WTC11 (cell line): ENCODE measurements around the gene LPP. TPM values are rescaled to one million over a fixed set of nuclear protein-coding genes. Genes with fewer than 3 reads are reported as not detected.

Experiments
- ATAC-seq: fragments of 200-7000 bp; cut with Tn5 transposase; 2 replicates; pipeline ENCODE4 v1.10.0; 2021; ENCODE audit warnings: mild to moderate bottlenecking, moderate library complexity
- CTCF ChIA-PET: fragments of 300-600 bp; sonication (Branson Sonifier 250); formaldehyde crosslinking; loops from one replicate; lab custom pipeline; 2021; ENCODE audit warnings: antibody characterized with exemption; lab: Charles Lee
- POLR2A ChIA-PET: fragments of 350-600 bp; sonication (Branson Sonifier 250); formaldehyde crosslinking; loops from one replicate; lab custom pipeline; 2021; ENCODE audit warnings: antibody characterized with exemption; lab: Charles Lee
- DNase-seq: peaks from one replicate; pipeline ENCODE4 v3.0.0; 2021; ENCODE audit warnings: low spot score
- H3K27ac Mint-ChIP-seq: 2 replicates; pipeline ENCODE4 v1.8.0; 2021; ENCODE audit warnings: mixed read lengths
- H3K27me3 Mint-ChIP-seq: 2 replicates; pipeline ENCODE4 v1.8.0; 2021; ENCODE audit warnings: low read depth, mild to moderate bottlenecking, moderate library complexity, mixed read lengths
- H3K36me3 Mint-ChIP-seq: 2 replicates; pipeline ENCODE4 v1.8.0; 2021; ENCODE audit warnings: mixed read lengths
- H3K4me1 Mint-ChIP-seq: 2 replicates; pipeline ENCODE4 v1.8.0; 2022; ENCODE audit warnings: mixed read lengths
- H3K4me3 Mint-ChIP-seq: 2 replicates; pipeline ENCODE4 v1.8.0; 2021; ENCODE audit warnings: mild to moderate bottlenecking, moderate library complexity, mixed read lengths
- H3K9me3 Mint-ChIP-seq: 2 replicates; pipeline ENCODE4 v1.8.0; 2021; ENCODE audit warnings: mixed read lengths
- CBFB ChIP-seq: sonication (generic); formaldehyde crosslinking; IDR thresholded peaks from 2 replicates; pipeline ENCODE4 v1.8.1; 2022; ENCODE audit warnings: mild to moderate bottlenecking, low read depth, missing genetic modification reagents
- CREB1 ChIP-seq: sonication (generic); formaldehyde crosslinking; IDR thresholded peaks from 2 replicates; pipeline ENCODE4 v1.8.0; 2023; ENCODE audit warnings: mild to moderate bottlenecking, missing genetic modification reagents
- CREM ChIP-seq: sonication (generic); formaldehyde crosslinking; IDR thresholded peaks from 2 replicates; pipeline ENCODE4 v1.8.1; 2022; ENCODE audit warnings: mild to moderate bottlenecking, missing genetic modification reagents, moderate library complexity
- ETV6 ChIP-seq: sonication (generic); formaldehyde crosslinking; IDR thresholded peaks from 2 replicates; pipeline ENCODE4 v1.8.1; 2022; ENCODE audit warnings: mild to moderate bottlenecking, missing genetic modification reagents
- JAZF1 ChIP-seq: fragments of 250-450 bp; sonication (Bioruptor Pico); IDR thresholded peaks from 2 replicates; pipeline ENCODE4 v1.9.0; 2021; ENCODE audit warnings: moderate library complexity, mild to moderate bottlenecking, inconsistent platforms
- NFATC4 ChIP-seq: fragments of 250-450 bp; sonication (Bioruptor Pico); IDR thresholded peaks from 2 replicates; pipeline ENCODE4 v1.9.0; 2021; ENCODE audit warnings: mild to moderate bottlenecking
- NR1H2 ChIP-seq: sonication (generic); formaldehyde crosslinking; IDR thresholded peaks from 2 replicates; pipeline ENCODE4 v1.9.0; 2021; ENCODE audit warnings: mild to moderate bottlenecking, moderate library complexity, missing genetic modification reagents
- SMAD3 ChIP-seq: sonication (generic); formaldehyde crosslinking; IDR thresholded peaks from 2 replicates; pipeline ENCODE4 v1.8.0; 2022; ENCODE audit warnings: missing genetic modification reagents, mild to moderate bottlenecking, borderline replicate concordance
- ZNF263 ChIP-seq: sonication (generic); formaldehyde crosslinking; IDR thresholded peaks from 2 replicates; pipeline ENCODE4 v1.8.1; 2022; ENCODE audit warnings: low read depth, mild to moderate bottlenecking, moderate library complexity, missing genetic modification reagents
- ZNF416 ChIP-seq: fragments of 250-450 bp; sonication (Bioruptor Pico); IDR thresholded peaks from 2 replicates; pipeline ENCODE4 v1.9.0; 2021; ENCODE audit warnings: mild to moderate bottlenecking, inconsistent platforms
- total RNA-seq: library from RNA; stranded (reverse); gene quantifications from 3 replicates; pipeline ENCODE4 v1.2.3, GENCODE V29; 2021
- TF ChIP-seq, protein P1 (sequence below): sonication (generic); formaldehyde crosslinking; IDR thresholded peaks from 2 replicates; pipeline ENCODE4 v1.8.0; 2022; ENCODE audit warnings: missing genetic modification reagents
- TF ChIP-seq, protein P2 (sequence below): sonication (generic); formaldehyde crosslinking; IDR thresholded peaks from 2 replicates; pipeline ENCODE4 v1.8.0; 2022; ENCODE audit warnings: mild to moderate bottlenecking, missing genetic modification reagents
- TF ChIP-seq, protein P3 (sequence below): sonication (generic); formaldehyde crosslinking; IDR thresholded peaks from 2 replicates; pipeline ENCODE4 v1.8.0; 2023; ENCODE audit warnings: mild to moderate bottlenecking, missing genetic modification reagents
- TF ChIP-seq, protein P4 (sequence below): fragments of 250-450 bp; sonication (Bioruptor Pico); IDR thresholded peaks from 2 replicates; pipeline ENCODE4 v1.9.0; 2021; ENCODE audit warnings: mild to moderate bottlenecking
- TF ChIP-seq, protein P5 (sequence below): sonication (generic); formaldehyde crosslinking; IDR thresholded peaks from 2 replicates; pipeline ENCODE4 v1.8.0; 2022; ENCODE audit warnings: mild to moderate bottlenecking, missing genetic modification reagents
- TF ChIP-seq, protein P6 (sequence below): fragments of 250-450 bp; sonication (Bioruptor Pico); IDR thresholded peaks from 2 replicates; pipeline ENCODE4 v1.8.0; 2021; ENCODE audit warnings: mild to moderate bottlenecking
- TF ChIP-seq, protein P7 (sequence below): sonication (generic); formaldehyde crosslinking; IDR thresholded peaks from 2 replicates; pipeline ENCODE4 v1.8.1; 2023; ENCODE audit warnings: mild to moderate bottlenecking, moderate library complexity, missing genetic modification reagents
- TF ChIP-seq, protein P8 (sequence below): sonication (generic); formaldehyde crosslinking; IDR thresholded peaks from 2 replicates; pipeline ENCODE4 v1.8.1; 2023; ENCODE audit warnings: mild to moderate bottlenecking, missing genetic modification reagents, borderline replicate concordance

LPP gene
- total RNA-seq, 1 experiment from 2014 or later: 49.6 TPM

DNA sequence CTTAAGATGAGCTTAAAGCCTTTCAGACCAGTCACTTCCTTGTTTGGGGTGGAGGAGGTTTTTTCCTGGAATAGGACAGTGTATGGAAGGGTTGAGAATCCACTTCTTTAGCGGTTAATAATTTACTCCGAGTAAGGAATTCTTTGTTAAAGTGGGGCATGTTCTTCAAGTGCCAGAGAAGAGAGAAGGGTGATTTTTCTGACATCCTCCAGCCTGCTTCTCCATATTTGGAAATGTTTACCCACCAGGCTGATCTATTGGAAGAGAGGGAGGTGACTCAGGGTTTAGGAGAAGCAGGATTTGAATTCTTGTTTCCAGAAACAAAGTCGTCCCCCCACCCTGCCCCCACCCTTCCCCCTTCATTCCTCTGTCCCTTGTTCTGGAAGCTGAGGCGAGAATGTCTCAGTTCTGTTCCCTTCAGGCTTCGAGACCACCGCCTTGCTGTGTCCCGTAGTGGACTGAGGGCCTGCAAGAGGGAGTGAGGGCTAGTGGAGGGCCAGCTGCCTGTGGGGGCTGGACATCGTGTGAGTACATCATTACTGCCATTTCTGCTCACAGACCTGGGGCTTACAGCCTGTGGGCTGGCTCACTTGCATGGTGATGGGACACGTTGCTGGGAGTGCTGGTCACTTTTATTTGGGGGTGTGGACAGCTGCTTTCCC is 58.5 kb downstream of the LPP start (continued):
- TF ChIP-seq, protein P1, sequence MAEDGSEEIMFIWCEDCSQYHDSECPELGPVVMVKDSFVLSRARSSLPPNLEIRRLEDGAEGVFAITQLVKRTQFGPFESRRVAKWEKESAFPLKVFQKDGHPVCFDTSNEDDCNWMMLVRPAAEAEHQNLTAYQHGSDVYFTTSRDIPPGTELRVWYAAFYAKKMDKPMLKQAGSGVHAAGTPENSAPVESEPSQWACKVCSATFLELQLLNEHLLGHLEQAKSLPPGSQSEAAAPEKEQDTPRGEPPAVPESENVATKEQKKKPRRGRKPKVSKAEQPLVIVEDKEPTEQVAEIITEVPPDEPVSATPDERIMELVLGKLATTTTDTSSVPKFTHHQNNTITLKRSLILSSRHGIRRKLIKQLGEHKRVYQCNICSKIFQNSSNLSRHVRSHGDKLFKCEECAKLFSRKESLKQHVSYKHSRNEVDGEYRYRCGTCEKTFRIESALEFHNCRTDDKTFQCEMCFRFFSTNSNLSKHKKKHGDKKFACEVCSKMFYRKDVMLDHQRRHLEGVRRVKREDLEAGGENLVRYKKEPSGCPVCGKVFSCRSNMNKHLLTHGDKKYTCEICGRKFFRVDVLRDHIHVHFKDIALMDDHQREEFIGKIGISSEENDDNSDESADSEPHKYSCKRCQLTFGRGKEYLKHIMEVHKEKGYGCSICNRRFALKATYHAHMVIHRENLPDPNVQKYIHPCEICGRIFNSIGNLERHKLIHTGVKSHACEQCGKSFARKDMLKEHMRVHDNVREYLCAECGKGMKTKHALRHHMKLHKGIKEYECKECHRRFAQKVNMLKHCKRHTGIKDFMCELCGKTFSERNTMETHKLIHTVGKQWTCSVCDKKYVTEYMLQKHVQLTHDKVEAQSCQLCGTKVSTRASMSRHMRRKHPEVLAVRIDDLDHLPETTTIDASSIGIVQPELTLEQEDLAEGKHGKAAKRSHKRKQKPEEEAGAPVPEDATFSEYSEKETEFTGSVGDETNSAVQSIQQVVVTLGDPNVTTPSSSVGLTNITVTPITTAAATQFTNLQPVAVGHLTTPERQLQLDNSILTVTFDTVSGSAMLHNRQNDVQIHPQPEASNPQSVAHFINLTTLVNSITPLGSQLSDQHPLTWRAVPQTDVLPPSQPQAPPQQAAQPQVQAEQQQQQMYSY (CRISPR knock-in tag): no peak
- TF ChIP-seq, protein P2, sequence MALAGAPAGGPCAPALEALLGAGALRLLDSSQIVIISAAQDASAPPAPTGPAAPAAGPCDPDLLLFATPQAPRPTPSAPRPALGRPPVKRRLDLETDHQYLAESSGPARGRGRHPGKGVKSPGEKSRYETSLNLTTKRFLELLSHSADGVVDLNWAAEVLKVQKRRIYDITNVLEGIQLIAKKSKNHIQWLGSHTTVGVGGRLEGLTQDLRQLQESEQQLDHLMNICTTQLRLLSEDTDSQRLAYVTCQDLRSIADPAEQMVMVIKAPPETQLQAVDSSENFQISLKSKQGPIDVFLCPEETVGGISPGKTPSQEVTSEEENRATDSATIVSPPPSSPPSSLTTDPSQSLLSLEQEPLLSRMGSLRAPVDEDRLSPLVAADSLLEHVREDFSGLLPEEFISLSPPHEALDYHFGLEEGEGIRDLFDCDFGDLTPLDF: no peak
- TF ChIP-seq ZNF263 (CRISPR knock-in tag) (no peak), ETV6 (CRISPR knock-in tag) (no peak), NR1H2 (CRISPR knock-in tag) (no peak), ZNF416 (CRISPR knock-in tag) (no peak), NFATC4 (CRISPR knock-in tag) (no peak), CREB1 (CRISPR knock-in tag) (no peak), CREM (CRISPR knock-in tag) (no peak)
- TF ChIP-seq, protein P3, sequence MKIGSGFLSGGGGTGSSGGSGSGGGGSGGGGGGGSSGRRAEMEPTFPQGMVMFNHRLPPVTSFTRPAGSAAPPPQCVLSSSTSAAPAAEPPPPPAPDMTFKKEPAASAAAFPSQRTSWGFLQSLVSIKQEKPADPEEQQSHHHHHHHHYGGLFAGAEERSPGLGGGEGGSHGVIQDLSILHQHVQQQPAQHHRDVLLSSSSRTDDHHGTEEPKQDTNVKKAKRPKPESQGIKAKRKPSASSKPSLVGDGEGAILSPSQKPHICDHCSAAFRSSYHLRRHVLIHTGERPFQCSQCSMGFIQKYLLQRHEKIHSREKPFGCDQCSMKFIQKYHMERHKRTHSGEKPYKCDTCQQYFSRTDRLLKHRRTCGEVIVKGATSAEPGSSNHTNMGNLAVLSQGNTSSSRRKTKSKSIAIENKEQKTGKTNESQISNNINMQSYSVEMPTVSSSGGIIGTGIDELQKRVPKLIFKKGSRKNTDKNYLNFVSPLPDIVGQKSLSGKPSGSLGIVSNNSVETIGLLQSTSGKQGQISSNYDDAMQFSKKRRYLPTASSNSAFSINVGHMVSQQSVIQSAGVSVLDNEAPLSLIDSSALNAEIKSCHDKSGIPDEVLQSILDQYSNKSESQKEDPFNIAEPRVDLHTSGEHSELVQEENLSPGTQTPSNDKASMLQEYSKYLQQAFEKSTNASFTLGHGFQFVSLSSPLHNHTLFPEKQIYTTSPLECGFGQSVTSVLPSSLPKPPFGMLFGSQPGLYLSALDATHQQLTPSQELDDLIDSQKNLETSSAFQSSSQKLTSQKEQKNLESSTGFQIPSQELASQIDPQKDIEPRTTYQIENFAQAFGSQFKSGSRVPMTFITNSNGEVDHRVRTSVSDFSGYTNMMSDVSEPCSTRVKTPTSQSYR (CRISPR knock-in tag): no peak
- TF ChIP-seq, protein P4, sequence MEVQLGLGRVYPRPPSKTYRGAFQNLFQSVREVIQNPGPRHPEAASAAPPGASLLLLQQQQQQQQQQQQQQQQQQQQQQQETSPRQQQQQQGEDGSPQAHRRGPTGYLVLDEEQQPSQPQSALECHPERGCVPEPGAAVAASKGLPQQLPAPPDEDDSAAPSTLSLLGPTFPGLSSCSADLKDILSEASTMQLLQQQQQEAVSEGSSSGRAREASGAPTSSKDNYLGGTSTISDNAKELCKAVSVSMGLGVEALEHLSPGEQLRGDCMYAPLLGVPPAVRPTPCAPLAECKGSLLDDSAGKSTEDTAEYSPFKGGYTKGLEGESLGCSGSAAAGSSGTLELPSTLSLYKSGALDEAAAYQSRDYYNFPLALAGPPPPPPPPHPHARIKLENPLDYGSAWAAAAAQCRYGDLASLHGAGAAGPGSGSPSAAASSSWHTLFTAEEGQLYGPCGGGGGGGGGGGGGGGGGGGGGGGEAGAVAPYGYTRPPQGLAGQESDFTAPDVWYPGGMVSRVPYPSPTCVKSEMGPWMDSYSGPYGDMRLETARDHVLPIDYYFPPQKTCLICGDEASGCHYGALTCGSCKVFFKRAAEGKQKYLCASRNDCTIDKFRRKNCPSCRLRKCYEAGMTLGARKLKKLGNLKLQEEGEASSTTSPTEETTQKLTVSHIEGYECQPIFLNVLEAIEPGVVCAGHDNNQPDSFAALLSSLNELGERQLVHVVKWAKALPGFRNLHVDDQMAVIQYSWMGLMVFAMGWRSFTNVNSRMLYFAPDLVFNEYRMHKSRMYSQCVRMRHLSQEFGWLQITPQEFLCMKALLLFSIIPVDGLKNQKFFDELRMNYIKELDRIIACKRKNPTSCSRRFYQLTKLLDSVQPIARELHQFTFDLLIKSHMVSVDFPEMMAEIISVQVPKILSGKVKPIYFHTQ: no peak

DNA sequence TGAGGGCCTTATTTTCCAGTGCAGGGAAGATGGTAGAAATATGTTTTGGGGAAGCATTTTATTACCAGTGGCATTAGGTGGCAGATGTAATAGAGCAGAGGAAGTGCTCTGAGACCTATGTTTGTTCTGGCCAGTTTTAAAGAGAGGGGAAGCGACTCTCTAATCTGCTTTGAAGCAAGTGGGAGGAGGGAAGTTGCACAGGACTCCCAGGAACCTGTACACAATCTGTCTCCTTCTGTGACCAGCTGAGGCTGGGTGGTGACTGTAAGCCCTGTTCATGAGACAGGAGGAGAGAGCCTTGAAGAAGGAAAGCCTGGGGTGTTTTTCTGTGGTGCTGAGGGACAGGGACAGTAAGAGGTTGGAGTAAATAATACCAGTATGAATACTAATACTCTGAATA is 60.5 kb downstream of the LPP start:
- DNase-seq (no peak), ATAC-seq (no peak)
- Mint-ChIP-seq H3K27ac (no peak overlapping the region), H3K36me3 (no peaks in the 10 kb centered on the region), H3K9me3 (no peaks in the 10 kb centered on the region), H3K4me3 (no peak overlapping the region), H3K4me1 (peaks cover 33% of the 10 kb centered on the region), H3K27me3 (no peaks in the 10 kb centered on the region)
- POLR2A ChIA-PET: no interaction called here
- CTCF ChIA-PET: no interaction called here
- TF ChIP-seq ZNF416 (CRISPR knock-in tag) (no peak), CBFB (CRISPR knock-in tag) (no peak), SMAD3 (CRISPR knock-in tag) (no peak), JAZF1 (CRISPR knock-in tag) (no peak)
- TF ChIP-seq, protein P5, sequence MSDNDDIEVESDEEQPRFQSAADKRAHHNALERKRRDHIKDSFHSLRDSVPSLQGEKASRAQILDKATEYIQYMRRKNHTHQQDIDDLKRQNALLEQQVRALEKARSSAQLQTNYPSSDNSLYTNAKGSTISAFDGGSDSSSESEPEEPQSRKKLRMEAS (CRISPR knock-in tag): no peak
- TF ChIP-seq, protein P6, sequence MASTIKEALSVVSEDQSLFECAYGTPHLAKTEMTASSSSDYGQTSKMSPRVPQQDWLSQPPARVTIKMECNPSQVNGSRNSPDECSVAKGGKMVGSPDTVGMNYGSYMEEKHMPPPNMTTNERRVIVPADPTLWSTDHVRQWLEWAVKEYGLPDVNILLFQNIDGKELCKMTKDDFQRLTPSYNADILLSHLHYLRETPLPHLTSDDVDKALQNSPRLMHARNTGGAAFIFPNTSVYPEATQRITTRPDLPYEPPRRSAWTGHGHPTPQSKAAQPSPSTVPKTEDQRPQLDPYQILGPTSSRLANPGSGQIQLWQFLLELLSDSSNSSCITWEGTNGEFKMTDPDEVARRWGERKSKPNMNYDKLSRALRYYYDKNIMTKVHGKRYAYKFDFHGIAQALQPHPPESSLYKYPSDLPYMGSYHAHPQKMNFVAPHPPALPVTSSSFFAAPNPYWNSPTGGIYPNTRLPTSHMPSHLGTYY (CRISPR knock-in tag): no peak
- TF ChIP-seq, protein P7, sequence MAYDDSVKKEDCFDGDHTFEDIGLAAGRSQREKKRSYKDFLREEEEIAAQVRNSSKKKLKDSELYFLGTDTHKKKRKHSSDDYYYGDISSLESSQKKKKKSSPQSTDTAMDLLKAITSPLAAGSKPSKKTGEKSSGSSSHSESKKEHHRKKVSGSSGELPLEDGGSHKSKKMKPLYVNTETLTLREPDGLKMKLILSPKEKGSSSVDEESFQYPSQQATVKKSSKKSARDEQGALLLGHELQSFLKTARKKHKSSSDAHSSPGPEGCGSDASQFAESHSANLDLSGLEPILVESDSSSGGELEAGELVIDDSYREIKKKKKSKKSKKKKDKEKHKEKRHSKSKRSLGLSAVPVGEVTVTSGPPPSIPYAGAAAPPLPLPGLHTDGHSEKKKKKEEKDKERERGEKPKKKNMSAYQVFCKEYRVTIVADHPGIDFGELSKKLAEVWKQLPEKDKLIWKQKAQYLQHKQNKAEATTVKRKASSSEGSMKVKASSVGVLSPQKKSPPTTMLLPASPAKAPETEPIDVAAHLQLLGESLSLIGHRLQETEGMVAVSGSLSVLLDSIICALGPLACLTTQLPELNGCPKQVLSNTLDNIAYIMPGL: no peak
- TF ChIP-seq, protein P8, sequence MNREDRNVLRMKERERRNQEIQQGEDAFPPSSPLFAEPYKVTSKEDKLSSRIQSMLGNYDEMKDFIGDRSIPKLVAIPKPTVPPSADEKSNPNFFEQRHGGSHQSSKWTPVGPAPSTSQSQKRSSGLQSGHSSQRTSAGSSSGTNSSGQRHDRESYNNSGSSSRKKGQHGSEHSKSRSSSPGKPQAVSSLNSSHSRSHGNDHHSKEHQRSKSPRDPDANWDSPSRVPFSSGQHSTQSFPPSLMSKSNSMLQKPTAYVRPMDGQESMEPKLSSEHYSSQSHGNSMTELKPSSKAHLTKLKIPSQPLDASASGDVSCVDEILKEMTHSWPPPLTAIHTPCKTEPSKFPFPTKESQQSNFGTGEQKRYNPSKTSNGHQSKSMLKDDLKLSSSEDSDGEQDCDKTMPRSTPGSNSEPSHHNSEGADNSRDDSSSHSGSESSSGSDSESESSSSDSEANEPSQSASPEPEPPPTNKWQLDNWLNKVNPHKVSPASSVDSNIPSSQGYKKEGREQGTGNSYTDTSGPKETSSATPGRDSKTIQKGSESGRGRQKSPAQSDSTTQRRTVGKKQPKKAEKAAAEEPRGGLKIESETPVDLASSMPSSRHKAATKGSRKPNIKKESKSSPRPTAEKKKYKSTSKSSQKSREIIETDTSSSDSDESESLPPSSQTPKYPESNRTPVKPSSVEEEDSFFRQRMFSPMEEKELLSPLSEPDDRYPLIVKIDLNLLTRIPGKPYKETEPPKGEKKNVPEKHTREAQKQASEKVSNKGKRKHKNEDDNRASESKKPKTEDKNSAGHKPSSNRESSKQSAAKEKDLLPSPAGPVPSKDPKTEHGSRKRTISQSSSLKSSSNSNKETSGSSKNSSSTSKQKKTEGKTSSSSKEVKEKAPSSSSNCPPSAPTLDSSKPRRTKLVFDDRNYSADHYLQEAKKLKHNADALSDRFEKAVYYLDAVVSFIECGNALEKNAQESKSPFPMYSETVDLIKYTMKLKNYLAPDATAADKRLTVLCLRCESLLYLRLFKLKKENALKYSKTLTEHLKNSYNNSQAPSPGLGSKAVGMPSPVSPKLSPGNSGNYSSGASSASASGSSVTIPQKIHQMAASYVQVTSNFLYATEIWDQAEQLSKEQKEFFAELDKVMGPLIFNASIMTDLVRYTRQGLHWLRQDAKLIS: no peak
